NCI-H526 treated with DMSO at 0.1 percent for 48 hours (cell line): ENCODE measurements around the gene KHDC1.
A peak's percentile ranks its signal among the peaks of the same experiment; 100 is the strongest.
"Not testable (repeated sequence)": the region's sequence is repeated elsewhere in the genome, so short reads cannot be mapped to it uniquely, and the experiment has no call there.

Experiments
- DNase-seq: peaks from one replicate; lab custom pipeline; 2025; lab: John Stamatoyannopoulos, UW

Gene KHDC1

DNA sequence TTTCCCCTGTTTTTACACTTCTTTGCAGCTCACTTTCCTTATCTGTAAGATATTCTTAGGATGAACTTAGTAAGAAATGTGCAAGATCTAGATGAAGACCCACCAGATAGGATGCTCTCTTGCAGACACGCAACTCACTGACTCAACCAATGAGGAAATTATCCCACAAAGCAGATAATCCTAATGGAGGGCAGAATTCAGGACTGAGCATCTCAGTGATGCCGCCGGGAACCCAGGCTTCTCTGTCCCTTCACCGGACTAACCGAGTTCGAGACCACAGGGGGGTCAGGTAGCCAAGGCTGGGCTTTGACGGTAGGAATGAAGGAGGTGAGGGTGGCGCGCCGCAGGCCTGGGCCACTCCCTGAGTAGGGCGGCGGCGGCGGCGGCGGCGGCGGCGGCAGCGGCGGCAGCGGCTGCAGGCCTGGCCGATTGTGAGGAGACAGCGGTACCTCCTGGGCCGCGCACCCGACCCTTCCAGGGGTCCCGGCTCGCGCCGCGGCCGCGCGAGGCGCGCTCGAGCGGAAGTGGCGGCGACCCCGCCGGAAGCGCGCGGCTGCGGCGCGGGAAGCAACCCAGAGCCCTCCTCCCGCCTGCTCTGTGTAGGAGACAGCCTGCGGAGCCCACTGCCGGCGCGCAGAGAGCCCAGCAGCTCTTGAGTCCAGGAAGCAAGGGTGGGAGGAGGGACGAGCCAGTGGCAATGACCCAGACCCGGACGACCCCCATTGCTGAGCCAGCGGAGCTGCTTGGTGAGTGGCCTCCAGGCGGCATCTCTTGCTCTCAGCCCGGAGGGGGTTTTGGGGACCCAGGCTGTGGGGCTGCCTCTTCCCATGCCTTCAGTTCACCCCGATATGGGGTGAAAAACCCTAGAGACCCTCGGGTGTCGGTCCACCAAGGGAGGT is at the start of gene KHDC1:
KHDC1 (minus strand) TSS at position 526 of the 899 bp plus-strand sequence. CDS start 20,679 bp downstream, outside the sequence.
- peak; percentile 22 for DNase-seq

DNA sequence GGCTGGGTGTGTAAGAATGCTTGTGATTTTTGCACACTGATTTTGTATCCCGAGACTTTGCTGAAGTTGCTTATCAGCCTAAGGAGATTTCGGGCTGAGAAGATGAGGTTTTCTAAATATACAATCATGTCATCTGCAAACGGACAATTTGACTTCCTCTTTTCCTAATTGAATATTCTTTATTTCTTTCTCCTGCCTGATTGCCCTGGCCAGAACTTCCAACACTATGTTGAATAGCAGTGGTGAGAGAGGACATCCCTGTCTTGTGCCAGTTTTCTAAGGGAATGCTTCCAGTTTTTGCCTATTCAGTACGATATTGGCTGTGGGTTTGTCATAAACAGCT is 47.5 kb upstream of the KHDC1 start:
- not testable (repeated sequence) for DNase-seq

DNA sequence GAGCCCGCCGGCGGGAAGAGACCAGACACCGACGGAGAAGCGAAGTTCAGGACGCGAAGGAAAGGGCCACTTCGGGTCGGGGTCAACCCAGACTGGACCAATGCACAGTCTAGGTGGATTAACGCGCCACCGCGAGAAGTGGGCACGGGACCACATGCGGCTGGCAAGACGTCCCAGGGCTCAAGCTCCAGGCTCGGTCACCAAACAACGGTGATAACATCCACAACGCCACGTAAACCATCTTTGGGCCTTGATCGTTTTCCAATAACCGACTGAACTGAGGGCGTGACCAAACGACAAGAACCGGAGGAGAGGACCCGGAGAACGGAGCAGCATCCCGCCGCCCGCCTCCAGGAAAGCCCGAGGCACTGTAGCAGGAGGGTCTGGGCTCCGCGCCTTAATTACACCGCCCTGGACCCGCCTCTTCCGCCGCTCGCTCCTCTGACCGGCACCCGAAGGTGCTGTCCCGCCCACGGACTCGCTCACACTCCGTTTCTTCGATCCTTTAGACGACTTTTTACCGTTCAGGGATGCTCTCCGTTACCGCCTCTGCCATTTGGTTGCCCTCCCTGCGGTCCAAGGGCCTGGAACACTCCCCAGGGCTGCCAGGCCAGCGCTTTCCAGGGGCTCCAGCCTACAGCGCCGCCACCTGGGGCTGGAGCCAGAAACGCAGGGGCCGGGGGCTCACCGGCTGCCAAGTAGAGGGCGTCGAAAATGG is 46.9 kb upstream of the KHDC1 start:
- DNase-seq = peak; percentile 79

- DNase-seq = peak; percentile 70
Observed at GRCh38 chr6:73309535-73309784, 46.5 kb upstream of the KHDC1 start.

DNA sequence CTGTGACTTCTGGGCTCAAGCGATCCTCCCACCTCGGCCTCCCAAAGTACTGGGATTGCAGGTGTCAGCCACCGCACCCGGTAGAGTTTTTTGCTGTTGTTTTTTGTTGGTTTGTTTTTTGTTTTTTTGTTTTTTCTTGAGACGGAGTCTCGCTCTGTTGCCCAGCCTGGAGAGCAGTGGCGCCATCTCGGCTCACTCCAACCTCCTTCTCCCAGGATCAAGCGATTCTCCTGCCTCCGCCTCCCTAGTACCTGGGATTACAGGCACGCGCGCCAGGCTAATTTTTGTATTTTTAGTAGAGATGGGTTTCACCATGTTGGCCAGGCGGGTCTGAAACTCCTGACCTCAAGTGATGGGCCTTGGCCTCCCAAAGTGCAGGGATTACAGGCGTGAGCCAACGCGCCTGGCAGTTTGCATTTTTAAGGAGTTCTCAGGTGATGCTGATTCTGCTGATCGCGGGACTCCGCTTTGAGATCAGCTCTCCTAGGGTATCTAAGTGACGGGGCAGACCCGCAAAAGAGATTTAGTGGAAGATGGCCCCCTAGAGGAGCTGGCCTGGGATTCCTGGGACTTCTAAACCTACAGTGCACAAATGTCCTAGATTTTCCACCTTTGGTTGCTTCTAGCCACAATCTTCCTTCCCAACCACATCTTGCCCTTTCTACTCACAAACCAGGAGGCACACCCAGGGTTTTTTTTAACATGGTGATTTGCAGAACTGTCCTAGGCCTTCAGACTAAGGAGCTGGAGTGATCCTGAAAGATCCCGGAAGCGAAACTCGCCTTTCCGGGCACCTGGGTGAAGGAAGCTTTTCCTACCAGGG is 45.9 kb upstream of the KHDC1 start:
- peak; percentile 72 for DNase-seq

GRCh38 chr6:73303773-73304172 is 40.8 kb upstream of the KHDC1 start:
- not testable (repeated sequence) for DNase-seq

- DNase-seq = no peak
Observed at GRCh38 chr6:73302339-73302738, 39.3 kb upstream of the KHDC1 start.

GRCh38 chr6:73299151-73299971 is 36.4 kb upstream of the KHDC1 start:
- DNase-seq = no peak

DNA sequence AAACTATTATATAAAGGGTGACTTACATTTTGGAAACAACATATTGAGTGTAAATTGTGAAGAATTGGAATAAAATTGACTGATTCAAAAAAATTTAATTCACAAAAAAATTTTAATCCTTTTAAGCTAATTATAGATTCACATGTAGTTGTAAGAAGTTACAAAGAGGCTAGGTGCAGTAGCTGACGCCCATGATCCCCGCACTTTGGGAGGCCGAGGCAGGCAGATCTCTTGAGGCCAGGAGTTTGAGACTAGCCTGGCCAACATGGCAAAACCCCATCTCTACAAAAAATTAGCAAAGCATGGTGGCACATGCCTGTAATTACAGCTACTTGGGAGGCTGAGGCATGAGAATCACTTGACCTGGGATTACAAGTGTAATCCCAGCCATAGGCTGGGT is 30.3 kb upstream of the KHDC1 start:
- no peak for DNase-seq

GRCh38 chr6:73290435-73290834 is 27.4 kb upstream of the KHDC1 start:
- DNase-seq = no peak

DNA sequence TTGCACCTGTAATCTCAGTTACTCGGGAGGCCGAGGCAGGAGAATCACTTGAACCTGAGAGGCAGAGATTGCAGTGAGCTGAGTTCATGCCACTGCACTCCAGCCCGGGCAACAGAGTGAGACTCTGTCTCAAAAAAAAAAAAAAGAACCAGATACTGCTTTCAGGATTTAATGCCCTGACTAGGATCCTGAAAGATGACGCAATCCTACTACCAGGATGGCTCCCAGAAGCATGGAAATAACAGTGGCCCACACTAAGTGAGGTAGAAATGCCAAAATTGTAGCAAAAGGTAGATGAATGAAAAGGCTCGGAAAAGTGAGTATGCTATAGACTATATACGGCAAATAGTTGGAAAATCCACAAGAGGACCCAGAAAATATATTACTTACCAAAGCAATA is 23.8 kb upstream of the KHDC1 start:
- DNase-seq = no peak

- DNase-seq = no peak
Observed at GRCh38 chr6:73285674-73286283, 22.8 kb upstream of the KHDC1 start.

DNA sequence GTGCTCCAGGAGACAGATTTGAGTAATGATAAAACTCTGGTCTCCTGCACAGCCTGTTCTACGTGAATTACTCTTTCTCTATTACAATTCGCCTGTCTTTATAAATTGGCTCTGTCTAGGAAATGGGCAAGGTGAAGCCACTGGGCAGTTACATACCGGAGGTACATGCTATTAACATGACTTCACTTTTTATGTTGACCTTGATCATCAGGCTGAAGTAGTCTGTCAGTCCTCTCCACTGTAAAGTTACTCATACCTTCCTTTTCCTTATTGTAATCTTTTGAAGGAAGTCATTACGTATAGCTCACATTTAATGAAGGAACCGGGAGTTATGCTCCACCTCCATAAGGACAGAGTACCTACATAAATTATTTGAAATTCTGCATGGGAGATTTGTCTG is 19.9 kb upstream of the KHDC1 start:
- DNase-seq = no peak

- DNase-seq = not testable (repeated sequence)
Observed at GRCh38 chr6:73281684-73282083, 18.7 kb upstream of the KHDC1 start.

GRCh38 chr6:73269296-73269695 is 6.3 kb upstream of the KHDC1 start:
- DNase-seq = not testable (repeated sequence)

DNA sequence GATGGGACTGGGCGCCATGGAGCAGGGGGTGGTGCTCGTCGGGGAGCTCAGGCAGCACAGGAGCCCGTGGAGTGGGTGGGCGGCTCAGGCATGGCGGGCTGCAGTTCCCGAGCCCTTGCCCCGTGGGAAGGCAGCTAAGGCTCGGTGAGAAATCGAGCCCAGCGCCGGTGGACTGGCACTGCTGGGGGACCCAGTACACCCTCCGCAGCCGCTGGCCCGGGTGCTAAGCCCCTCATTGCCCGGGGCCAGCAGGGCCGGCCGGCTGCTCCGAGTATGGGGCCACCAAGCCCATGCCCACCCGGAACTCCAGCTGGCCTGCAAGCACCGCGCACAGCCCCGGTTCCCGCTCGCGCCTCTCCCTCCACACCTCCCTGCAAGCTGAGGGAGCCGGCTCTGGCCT is 5.9 kb upstream of the KHDC1 start:
- not testable (repeated sequence) for DNase-seq

GRCh38 chr6:73264446-73264845 is 1.4 kb upstream of the KHDC1 start:
- DNase-seq = no peak

GRCh38 chr6:73263570-73263909 is 544 bp upstream of the KHDC1 start:
- DNase-seq = no peak

GRCh38 chr6:73258721-73259120 is 4.3 kb downstream of the KHDC1 start:
- no peak for DNase-seq

- not testable (repeated sequence) for DNase-seq
Observed at GRCh38 chr6:73254323-73254722, 8.7 kb downstream of the KHDC1 start.

GRCh38 chr6:73252703-73253102 is 10.3 kb downstream of the KHDC1 start:
- DNase-seq = no peak
